GM18505 (cell line): ENCODE measurements around the gene RWDD3.

ENCODE experiments used
- ATAC-seq: cut with Tn5 transposase; IDR thresholded peaks from one replicate; pipeline ENCODE4 v1.9.1; 2021; ENCODE audit not compliant: unreplicated experiment
- POLR2A ChIP-seq: IDR thresholded peaks from 4 replicates; pipeline ENCODE4 v1.6.1; 2011; ENCODE audit warnings: borderline replicate concordance; ENCODE audit not compliant: insufficient read depth, insufficient read length; ENCODE audit errors: extremely low read depth

Gene RWDD3

GRCh38 chr1:95278173-95279006 lies 44.4 kb downstream of the RWDD3 start:
- ATAC-seq = peak; percentile 68
- TF ChIP-seq POLR2A = no peak

- no peak for TF ChIP-seq POLR2A
- no peak for ATAC-seq
Observed at GRCh38 chr1:95281781-95282517, 47.9 kb downstream of the RWDD3 start.

DNA sequence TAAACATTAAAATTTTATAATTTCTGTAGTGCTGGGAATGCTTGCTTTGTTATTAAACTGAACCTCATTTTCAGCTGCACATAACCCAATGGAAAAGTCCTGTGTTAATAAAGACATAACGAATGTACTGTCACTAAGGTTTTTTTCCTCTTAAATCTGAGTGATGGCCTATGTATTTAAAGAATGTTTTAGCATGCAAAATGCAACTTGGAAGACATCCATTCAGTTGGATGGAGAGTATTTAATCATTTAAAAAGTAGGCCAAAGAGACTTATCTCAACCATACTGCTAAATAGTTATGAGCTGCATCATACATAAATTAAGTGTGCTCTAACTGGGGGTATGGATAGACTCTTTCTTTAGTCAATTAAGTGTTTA lies 48.5 kb downstream of the RWDD3 start:
- no peak for ATAC-seq
- no peak for TF ChIP-seq POLR2A

- no peak for ATAC-seq
- TF ChIP-seq POLR2A = no peak
Observed at GRCh38 chr1:95284420-95284819, 50.4 kb downstream of the RWDD3 start.

- ATAC-seq = no peak
- no peak for TF ChIP-seq POLR2A
Observed at GRCh38 chr1:95286479-95286878, 52.5 kb downstream of the RWDD3 start.

DNA sequence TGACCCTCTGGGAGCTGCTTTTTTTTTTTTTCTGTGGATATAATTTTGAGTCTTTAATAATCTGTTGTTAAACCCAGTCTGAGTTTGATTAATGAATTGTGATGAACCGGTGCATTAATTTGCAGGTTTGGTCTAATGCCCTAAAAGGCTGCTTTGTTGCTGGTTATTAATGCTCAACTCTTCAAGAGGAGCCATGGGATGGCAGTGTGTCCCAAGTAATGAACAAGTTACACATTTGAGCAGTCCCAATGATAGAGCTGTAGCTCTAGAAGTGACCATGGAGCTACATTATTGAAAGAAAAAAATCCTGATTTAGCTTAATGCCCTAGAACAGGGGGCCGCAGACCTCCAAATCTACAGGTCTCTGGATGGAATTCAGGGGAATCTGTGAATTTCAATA lies 53.1 kb downstream of the RWDD3 start:
- no peak for ATAC-seq

GRCh38 chr1:95287825-95288224 lies 53.8 kb downstream of the RWDD3 start:
- TF ChIP-seq POLR2A = no peak
- no peak for ATAC-seq

More for the DNA sequence above, 53.1 kb downstream of the RWDD3 start:
- TF ChIP-seq POLR2A = no peak
